GM10266 (cell line): ENCODE measurements around the gene SALL4.

Experiments used
- DNase-seq: peaks from one replicate; pipeline ENCODE4 v3.0.0; 2012; ENCODE audit errors: extremely low spot score
- CTCF ChIP-seq: IDR thresholded peaks from 2 replicates; pipeline ENCODE4 v1.5.1; 2012; ENCODE audit warnings: mild to moderate bottlenecking, low read depth; ENCODE audit not compliant: control insufficient read depth, insufficient read depth; ENCODE audit errors: missing control alignments

SALL4 gene

GRCh38 chr20:51812861-51813260 is 10.5 kb upstream of the SALL4 start:
- no peak for DNase-seq
- TF ChIP-seq CTCF = no peak

- TF ChIP-seq CTCF = no peak
- no peak for DNase-seq
Observed at GRCh38 chr20:51811514-51812128, 9.3 kb upstream of the SALL4 start.

GRCh38 chr20:51811042-51811355 is 8.7 kb upstream of the SALL4 start:
- TF ChIP-seq CTCF = no peak
- DNase-seq = no peak

GRCh38 chr20:51810155-51811041 is 8.1 kb upstream of the SALL4 start:
- no peak for DNase-seq

GRCh38 chr20:51807720-51808250 is 5.5 kb upstream of the SALL4 start:
- DNase-seq = no peak
- no peak for TF ChIP-seq CTCF

More at GRCh38 chr20:51810155-51811041, 8.1 kb upstream of the SALL4 start:
- TF ChIP-seq CTCF = no peak

- no peak for DNase-seq
- no peak for TF ChIP-seq CTCF
Observed at GRCh38 chr20:51804754-51805153, 2.4 kb upstream of the SALL4 start.

- TF ChIP-seq CTCF = no peak
- DNase-seq = no peak
Observed at GRCh38 chr20:51803148-51803854, 980 bp upstream of the SALL4 start.
